Spleen (tissue), 11 donors: ENCODE data around the gene YIPF2. TPM values are rescaled to one million over a fixed set of nuclear protein-coding genes. Genes with fewer than 3 reads are reported as not detected.

ENCODE experiments used
- DNase-seq: peaks from one replicate; pipeline ENCODE4 v3.0.0-alpha.2; 2020
- H3K27ac ChIP-seq, 8 donors: fragments of 200-600 bp; sonication (generic) in 7 of 8; 1 replicate in 4 of 8; 2 replicates in 4 of 8; pipeline versions ENCODE4 v1.5.0 to v1.8.0; 2016 to 2021; ENCODE audit warnings: inconsistent platforms in 4 of 8, mild to moderate bottlenecking in 4 of 8, moderate library complexity in 1 of 8
- H3K27me3 ChIP-seq, 7 donors: fragments of 200-600 bp; sonication (generic) in 6 of 7; replicated peaks in 1 of 7; 1 replicate in 4 of 7; 2 replicates in 3 of 7; pipeline versions ENCODE4 v1.5.0 to v1.8.0; 2016 to 2021; ENCODE audit warnings: inconsistent platforms in 3 of 7, mild to moderate bottlenecking in 1 of 7
- H3K36me3 ChIP-seq, 6 donors: fragments of 200-600 bp; sonication (generic) in 5 of 6; 1 replicate in 4 of 6; 2 replicates in 2 of 6; pipeline versions ENCODE4 v1.5.0 to v1.8.0; 2016 to 2021; ENCODE audit warnings: inconsistent platforms in 2 of 6
- H3K4me1 ChIP-seq, 6 donors: fragments of 200-600 bp; sonication (generic) in 5 of 6; 1 replicate in 3 of 6; 2 replicates in 3 of 6; pipeline versions ENCODE4 v1.5.0 to v1.8.0; 2016 to 2021; ENCODE audit warnings: inconsistent platforms in 3 of 6
- H3K4me3 ChIP-seq, 8 donors: fragments of 200-600 bp; sonication (generic) in 7 of 8; 1 replicate in 4 of 8; 2 replicates in 4 of 8; pipeline versions ENCODE4 v1.5.0 to v1.8.0; 2016 to 2021; ENCODE audit warnings: inconsistent platforms in 4 of 8, mild to moderate bottlenecking in 4 of 8, moderate library complexity in 2 of 8
- H3K9me3 ChIP-seq, 8 donors: fragments of 200-600 bp; sonication (generic) in 7 of 8; 1 replicate in 4 of 8; 2 replicates in 4 of 8; pipeline versions ENCODE4 v1.5.0 to v1.8.0; 2016 to 2021; ENCODE audit warnings: inconsistent platforms in 4 of 8
- POLR2A ChIP-seq, 3 donors: fragments of 450-650 bp; IDR thresholded peaks; one replicate each; pipeline ENCODE4 v1.5.1; 2017; ENCODE audit warnings: antibody characterized with exemption in 3 of 3, mild to moderate bottlenecking in 1 of 3
- POLR2AphosphoS5 ChIP-seq, 3 donors: sonication (generic); formaldehyde crosslinking; IDR thresholded peaks; one replicate each; pipeline ENCODE4 v1.5.1; 2017; ENCODE audit warnings: antibody characterized with exemption in 3 of 3
- WGBS, 5 donors: extraction: QIAGEN DNeasy Blood & Tissue Kit in 3 of 5; methylation state at CpG; one replicate each; pipeline versions ENCODE4 v1.1.5 to v1.1.7; 2013 to 2018; 5-methylcytosine and 5-hydroxymethylcytosine counted together
- intact Hi-C: fragments of 100-400 bp; cut with DNase I; formaldehyde crosslinking; loops from one replicate; pipeline ENCODE4 v1.15.0; 2023; ENCODE audit warnings: low total_unique reads
- polyA plus RNA-seq, 3 donors: library from polyadenylated mRNA; stranded (reverse); fragments of 200-250 nt; gene quantifications; one replicate each; pipeline ENCODE4 v1.2.1, GENCODE V29; 2013
- total RNA-seq, 7 donors: library from RNA; depleted of rRNA in 3 of 7; stranded (reverse); fragments of >200 nt in 3 of 7; fragmentation: NEBNext Ultra II Directional in 4 of 7; extraction: Animal tissue kit (Norgen Biotek cat#: 25700) in 4 of 7; gene quantifications; one replicate each; pipeline versions ENCODE4 v1.1.0 to v1.2.1, GENCODE V29; 2016 to 2021
- TF ChIP-seq, protein P1 (sequence below), 11 experiments: fragments of 200-600 bp in 7 of 11; fragments of 450-650 bp in 4 of 11; sonication (generic) in 4 of 11; IDR thresholded peaks in 8 of 11; conservative IDR thresholded peaks in 3 of 11; 1 replicate in 7 of 11; 2 replicates in 4 of 11; pipeline versions ENCODE4 v1.4.0 to v1.8.0; 2016 to 2021; ENCODE audit warnings: antibody characterized with exemption in 11 of 11, inconsistent platforms in 4 of 11, mild to moderate bottlenecking in 1 of 11
- donor health status: healthy with polysubstance abuse.
- donor health status: DM: no; HTN: no; CAD: no; lungs with moderate emphysema.
- donor health status: DM: no; HTN: no; CAD: no.
- donor health status: Bipolar disorder and iron deficiency.
- donor health status: healthy.
- donor health status: DM: no; HTN: no; CAD: no.
- donor health status: DM: yes; HTN: yes; CAD: no.

YIPF2 gene
- total and polyA plus RNA-seq, 10 donors = 12.5 to 42.3 (median 27.6) TPM

- intact Hi-C loops = no loop called here
- DNase-seq = no peak
Measured at GRCh38 chr19:10918359-10918758, 10.1 kb downstream of the YIPF2 start.

DNA sequence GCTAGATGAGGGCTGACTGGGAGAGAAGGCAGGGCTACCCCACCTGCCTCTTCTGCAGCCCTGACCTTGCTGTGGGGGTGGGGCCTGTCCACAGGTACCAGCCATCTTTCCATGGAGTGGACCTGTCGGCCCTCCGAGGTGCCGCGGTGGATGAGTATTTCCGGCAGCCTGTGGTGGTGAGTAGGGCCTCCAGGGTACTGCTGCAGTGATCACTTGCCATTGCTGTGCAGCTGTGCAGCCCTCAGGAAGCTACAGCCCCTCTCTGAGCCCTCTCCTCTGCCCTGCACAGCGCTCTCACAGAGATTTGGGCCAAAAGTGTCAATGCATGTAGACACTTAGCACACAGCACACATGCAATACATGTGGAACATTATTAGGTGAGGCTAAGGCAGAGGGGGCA is 11.8 kb downstream of the YIPF2 start:
- Histone ChIP-seq H3K9me3 (no peaks in the 10 kb centered on the region), H3K27ac (no peak overlapping the region), H3K36me3 (peaks cover 0 to 97% (median 58%) of the 10 kb centered on the region in 6 donors), H3K4me1 (no peaks in the 10 kb centered on the region), H3K4me3 (no peak overlapping the region), H3K27me3 (no peaks in the 10 kb centered on the region)
- intact Hi-C loops = no loop called here
- WGBS, 5 donors = 94 to 100% (median 95%) methylated on average over 2 to 6 of the region's 6 CpGs
- TF ChIP-seq POLR2A (IDR thresholded peaks at IDR 0.05) (no peak), POLR2AphosphoS5 (IDR thresholded peaks at IDR 0.05) (peak in 1 of 3 donors; percentile 26)
- no peak for DNase-seq

More at GRCh38 chr19:10918359-10918758, 10.1 kb downstream of the YIPF2 start:
- Histone ChIP-seq H3K9me3 (no peaks in the 10 kb centered on the region), H3K27me3 (no peaks in the 10 kb centered on the region), H3K4me1 (no peaks in the 10 kb centered on the region), H3K27ac (no peak overlapping the region), H3K36me3 (peaks cover 0 to 97% (median 61%) of the 10 kb centered on the region in 6 donors), H3K4me3 (no peak overlapping the region)
- TF ChIP-seq, protein P1, sequence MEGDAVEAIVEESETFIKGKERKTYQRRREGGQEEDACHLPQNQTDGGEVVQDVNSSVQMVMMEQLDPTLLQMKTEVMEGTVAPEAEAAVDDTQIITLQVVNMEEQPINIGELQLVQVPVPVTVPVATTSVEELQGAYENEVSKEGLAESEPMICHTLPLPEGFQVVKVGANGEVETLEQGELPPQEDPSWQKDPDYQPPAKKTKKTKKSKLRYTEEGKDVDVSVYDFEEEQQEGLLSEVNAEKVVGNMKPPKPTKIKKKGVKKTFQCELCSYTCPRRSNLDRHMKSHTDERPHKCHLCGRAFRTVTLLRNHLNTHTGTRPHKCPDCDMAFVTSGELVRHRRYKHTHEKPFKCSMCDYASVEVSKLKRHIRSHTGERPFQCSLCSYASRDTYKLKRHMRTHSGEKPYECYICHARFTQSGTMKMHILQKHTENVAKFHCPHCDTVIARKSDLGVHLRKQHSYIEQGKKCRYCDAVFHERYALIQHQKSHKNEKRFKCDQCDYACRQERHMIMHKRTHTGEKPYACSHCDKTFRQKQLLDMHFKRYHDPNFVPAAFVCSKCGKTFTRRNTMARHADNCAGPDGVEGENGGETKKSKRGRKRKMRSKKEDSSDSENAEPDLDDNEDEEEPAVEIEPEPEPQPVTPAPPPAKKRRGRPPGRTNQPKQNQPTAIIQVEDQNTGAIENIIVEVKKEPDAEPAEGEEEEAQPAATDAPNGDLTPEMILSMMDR (IDR thresholded peaks at IDR 0.05 in 8 of 11, conservative IDR thresholded peaks at IDR 0.05 in 3 of 11) = no peak
- TF ChIP-seq POLR2AphosphoS5 (IDR thresholded peaks at IDR 0.05) = no peak
- TF ChIP-seq POLR2A (IDR thresholded peaks at IDR 0.05) = no peak
- WGBS, 5 donors = 90 to 96% (median 93%) methylated on average over 11 of the region's 11 CpGs

DNA sequence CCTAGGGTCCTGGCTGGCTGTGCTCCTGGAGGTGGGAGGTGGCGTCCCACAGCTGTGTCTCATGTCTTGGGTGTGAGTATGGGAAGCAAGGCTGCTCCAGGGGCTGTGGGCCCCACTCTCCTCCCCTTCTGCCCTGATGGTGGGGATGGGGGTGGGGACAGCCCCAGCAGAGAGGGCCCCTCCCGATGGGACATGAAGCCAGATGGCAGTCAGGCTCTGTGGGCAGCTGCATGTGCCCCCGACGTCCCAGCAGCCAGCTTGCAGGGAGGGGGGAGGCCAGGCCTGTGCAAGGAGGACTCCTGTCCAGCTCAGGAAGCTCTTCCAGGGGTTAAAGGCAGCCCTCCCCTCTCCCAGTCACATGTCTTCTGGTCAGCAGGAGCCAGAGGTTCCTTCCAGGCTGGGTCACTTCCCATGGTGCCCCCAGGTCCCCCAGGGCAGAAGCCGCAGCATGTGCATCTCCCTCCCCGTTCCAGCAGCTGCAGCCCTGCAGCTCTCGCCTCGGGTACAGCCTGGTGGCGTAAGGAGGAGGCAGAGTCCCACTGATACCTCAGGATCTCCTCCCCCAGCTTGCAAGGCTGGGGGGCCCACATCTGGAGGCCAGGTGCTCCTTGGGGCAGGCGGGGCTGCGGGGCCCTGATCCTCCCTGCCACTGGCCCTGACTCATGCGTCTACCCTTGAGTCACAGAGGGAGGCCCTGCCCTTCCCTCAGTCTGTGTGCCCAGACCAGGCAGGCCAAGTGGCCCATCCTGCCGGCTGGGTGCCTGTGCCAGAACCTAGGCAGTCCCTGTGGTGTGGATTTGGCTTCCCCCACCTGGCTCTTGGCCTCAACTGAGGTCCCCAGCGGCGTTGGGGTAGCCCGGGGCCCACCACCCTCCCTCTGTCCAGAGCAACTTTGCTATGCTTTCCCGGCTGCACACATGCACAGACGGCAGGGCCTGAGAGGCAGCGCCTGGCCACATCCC is 13.0 kb downstream of the YIPF2 start:
- Histone ChIP-seq H3K4me1 (no peaks in the 10 kb centered on the region), H3K36me3 (peaks cover 0 to 97% (median 54%) of the 10 kb centered on the region in 6 donors), H3K27ac (no peak overlapping the region), H3K9me3 (no peaks in the 10 kb centered on the region), H3K27me3 (no peaks in the 10 kb centered on the region), H3K4me3 (no peak overlapping the region)
- 78 to 94% (median 90%) methylated on average over 7 to 19 of the region's 19 CpGs for WGBS, 5 donors
- TF ChIP-seq POLR2A (IDR thresholded peaks at IDR 0.05) (no peak), POLR2AphosphoS5 (IDR thresholded peaks at IDR 0.05) (no peak)
- TF ChIP-seq, protein P1 (IDR thresholded peaks at IDR 0.05 in 8 of 11, conservative IDR thresholded peaks at IDR 0.05 in 3 of 11) = no peak
- intact Hi-C loops = no loop called here
- no peak for DNase-seq

DNA sequence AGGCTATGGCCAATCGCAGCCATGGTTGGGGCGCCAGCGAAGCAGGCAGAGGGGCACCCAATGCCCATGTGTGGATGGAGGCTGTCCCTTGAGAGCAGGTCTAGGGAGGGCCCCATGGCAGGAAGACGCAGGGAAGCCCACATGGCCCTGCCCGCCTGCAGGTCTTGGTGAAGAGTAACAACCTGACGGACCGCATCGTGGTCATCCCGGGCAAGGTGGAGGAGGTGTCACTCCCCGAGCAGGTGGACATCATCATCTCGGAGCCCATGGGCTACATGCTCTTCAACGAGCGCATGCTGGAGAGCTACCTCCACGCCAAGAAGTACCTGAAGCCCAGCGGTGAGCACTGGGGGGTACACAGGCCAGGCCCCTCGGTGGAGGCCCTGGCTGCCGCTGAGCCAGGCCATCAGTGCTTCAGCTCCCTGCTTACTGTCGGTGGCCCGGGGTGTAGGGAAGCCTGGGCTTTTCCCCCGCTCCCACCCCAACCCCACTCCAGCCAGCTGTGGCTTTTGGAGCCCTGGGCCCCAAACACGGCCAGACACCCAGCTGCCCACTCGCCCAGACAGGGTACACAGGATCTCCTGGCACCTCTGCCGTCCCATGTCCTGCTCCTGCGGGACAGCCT is 14.6 kb downstream of the YIPF2 start:
- Histone ChIP-seq H3K9me3 (no peaks in the 10 kb centered on the region), H3K4me1 (no peaks in the 10 kb centered on the region), H3K27me3 (no peaks in the 10 kb centered on the region), H3K36me3 (peaks cover 0 to 97% (median 53%) of the 10 kb centered on the region in 6 donors), H3K27ac (no peak overlapping the region), H3K4me3 (no peak overlapping the region)
- TF ChIP-seq, protein P1 (IDR thresholded peaks at IDR 0.05 in 8 of 11, conservative IDR thresholded peaks at IDR 0.05 in 3 of 11) = no peak
- no peak for TF ChIP-seq POLR2AphosphoS5 (IDR thresholded peaks at IDR 0.05)
- TF ChIP-seq POLR2A (IDR thresholded peaks at IDR 0.05) = no peak
- DNase-seq = no peak
- intact Hi-C loops = no loop called here
- WGBS, 5 donors = 91 to 98% (median 93%) methylated on average over 4 to 24 of the region's 24 CpGs
